Parathyroid adenoma (tissue), 2 donors: ENCODE data around the gene ACP6.

Experiments used
- H2AFZ ChIP-seq: fragments of 300-600 bp; sonication (generic); one replicate; pipeline ENCODE4 v1.7.0; 2017; ENCODE audit warnings: antibody characterized with exemption, mild to moderate bottlenecking
- H3K27ac ChIP-seq: fragments of 300-600 bp; sonication (generic); one replicate; pipeline ENCODE4 v1.7.0; 2017
- H3K27me3 ChIP-seq: fragments of 300-600 bp; sonication (generic); one replicate; pipeline ENCODE4 v1.7.0; 2017; ENCODE audit warnings: low read length; ENCODE audit not compliant: control insufficient read depth, insufficient read depth
- H3K36me3 ChIP-seq: fragments of 300-600 bp; sonication (generic); one replicate; pipeline ENCODE4 v1.7.0; 2017; ENCODE audit warnings: low read length; ENCODE audit not compliant: control insufficient read depth, insufficient read depth
- H3K4me1 ChIP-seq: fragments of 300-600 bp; sonication (generic); one replicate; pipeline ENCODE4 v1.7.0; 2017; ENCODE audit warnings: control low read depth
- H3K4me2 ChIP-seq: fragments of 300-600 bp; sonication (generic); one replicate; pipeline ENCODE4 v1.7.0; 2017; ENCODE audit warnings: low read length
- H3K4me3 ChIP-seq: fragments of 300-600 bp; sonication (generic); one replicate; pipeline ENCODE4 v1.7.0; 2017; ENCODE audit warnings: low read depth, low read length
- H3K79me2 ChIP-seq: fragments of 300-600 bp; sonication (generic); one replicate; pipeline ENCODE4 v1.7.0; 2017; ENCODE audit warnings: control low read depth
- H3K9ac ChIP-seq: fragments of 300-600 bp; sonication (generic); one replicate; pipeline ENCODE4 v1.7.0; 2017; ENCODE audit warnings: mild to moderate bottlenecking
- H3K9me3 ChIP-seq: fragments of 300-600 bp; sonication (generic); one replicate; pipeline ENCODE4 v1.7.0; 2017; ENCODE audit warnings: low read length; ENCODE audit not compliant: control insufficient read depth
- CTCF ChIP-seq: fragments of 300-600 bp; sonication (generic); IDR thresholded peaks from one replicate; pipeline ENCODE4 v1.7.0; 2017; ENCODE audit warnings: antibody characterized with exemption, mild to moderate bottlenecking
- donor health status: primary hyperparathyroidism.

Gene ACP6

GRCh38 chr1:147605591-147605990 is 64.7 kb downstream of the ACP6 start:
- H3K4me3 ChIP-seq = no peak overlapping the region
- no peaks in the 10 kb centered on the region for H3K36me3 ChIP-seq
- TF ChIP-seq CTCF = no peak
- H3K4me2 ChIP-seq = no peak overlapping the region
- no peak overlapping the region for H3K27ac ChIP-seq
- H3K9me3 ChIP-seq = no peaks in the 10 kb centered on the region
- H3K4me1 ChIP-seq = no peaks in the 10 kb centered on the region
- H3K9ac ChIP-seq = no peak overlapping the region
- no peaks in the 10 kb centered on the region for H3K27me3 ChIP-seq
- H2AFZ ChIP-seq = no peak overlapping the region
- H3K79me2 ChIP-seq = peaks cover 4% of the 10 kb centered on the region

GRCh38 chr1:147603986-147604385 is 66.3 kb downstream of the ACP6 start:
- no peaks in the 10 kb centered on the region for H3K9me3 ChIP-seq
- no peak overlapping the region for H3K4me2 ChIP-seq
- no peak for TF ChIP-seq CTCF
- H3K27ac ChIP-seq = no peak overlapping the region
- no peaks in the 10 kb centered on the region for H3K4me1 ChIP-seq
- H3K9ac ChIP-seq = no peak overlapping the region
- H3K27me3 ChIP-seq = no peaks in the 10 kb centered on the region
- H2AFZ ChIP-seq = no peak overlapping the region
- no peak overlapping the region for H3K4me3 ChIP-seq
- no peaks in the 10 kb centered on the region for H3K36me3 ChIP-seq
- peaks cover 6% of the 10 kb centered on the region for H3K79me2 ChIP-seq

- Histone ChIP-seq H3K4me3 (peak overlapping the region; percentile 65), H3K4me1 (no peaks in the 10 kb centered on the region), H3K4me2 (peak overlapping the region; percentile 59), H3K27me3 (no peaks in the 10 kb centered on the region), H3K79me2 (peaks cover 6% of the 10 kb centered on the region), H3K9ac (no peak overlapping the region), H3K27ac (peak overlapping the region; percentile 29), H2AFZ (peak overlapping the region; percentile 13), H3K9me3 (no peaks in the 10 kb centered on the region), H3K36me3 (no peaks in the 10 kb centered on the region)
- TF ChIP-seq CTCF = no peak
Observed at GRCh38 chr1:147600119-147601111, 69.9 kb downstream of the ACP6 start.

- Histone ChIP-seq H3K4me3 (peak overlapping the region; percentile 69), H3K27me3 (no peaks in the 10 kb centered on the region), H3K27ac (peak overlapping the region; percentile 83), H3K36me3 (no peaks in the 10 kb centered on the region), H3K9me3 (no peaks in the 10 kb centered on the region), H3K4me2 (peak overlapping the region; percentile 92), H2AFZ (peak overlapping the region; percentile 70), H3K79me2 (peaks cover 6% of the 10 kb centered on the region), H3K4me1 (no peaks in the 10 kb centered on the region), H3K9ac (no peak overlapping the region)
- TF ChIP-seq CTCF = no peak
Observed at GRCh38 chr1:147599362-147600118, 70.8 kb downstream of the ACP6 start.
